A549 (cell line): ENCODE data around the gene C14orf119. TPM values are rescaled to one million over a fixed set of nuclear protein-coding genes. Genes with fewer than 3 reads are reported as not detected.
A peak's percentile ranks its signal among the peaks of the same experiment; 100 is the strongest.

Experiments used
- ATAC-seq, 2 experiments: fragments of 200-7000 bp in 1 of 2; fragments of >200 bp in 1 of 2; cut with Nextera tagmentation in 1 of 2; cut with Tn5 transposase in 1 of 2; 3 replicates each; pipeline versions ENCODE4 v1.8.0 to v1.9.1; 2018 to 2020; ENCODE audit warnings: mild to moderate bottlenecking in 1 of 2, moderate library complexity in 1 of 2
- CTCF ChIA-PET: fragments of 300-600 bp; sonication (Branson Sonifier 250); formaldehyde crosslinking; extraction: SDS; loops from one replicate; lab custom pipeline; 2021; ENCODE audit warnings: antibody characterized with exemption, inconsistent platforms; lab: Yijun Ruan, JAX
- POLR2A ChIA-PET: fragments of 350-600 bp; formaldehyde crosslinking; extraction: SDS; loops from one replicate; lab custom pipeline; 2021; ENCODE audit warnings: antibody characterized with exemption, inconsistent platforms; lab: Yijun Ruan, JAX
- DNase-seq, 2 experiments: peaks; one replicate each; pipeline versions ENCODE4 v3.0.0 to v3.0.0-alpha.2; 2011 to 2016; ENCODE audit warnings: low read depth in 1 of 2, low spot score in 1 of 2
- FAIRE-seq: peaks from 2 replicates; lab custom pipeline; 2011; peaks lifted over from hg19 to GRCh38; lab: Jason Lieb, UNC
- H3K27ac ChIP-seq, 2 experiments: fragments of >200 bp; sonication (Bioruptor Twin); formaldehyde crosslinking; 3 replicates each; pipeline ENCODE4 v1.5.1; 2016 to 2017
- H3K4me1 ChIP-seq: fragments of >200 bp; sonication (Bioruptor Twin); formaldehyde crosslinking; 3 replicates; pipeline ENCODE4 v1.6.1; 2016
- H3K4me2 ChIP-seq: fragments of >200 bp; sonication (Bioruptor Twin); formaldehyde crosslinking; 3 replicates; pipeline ENCODE4 v1.6.1; 2016
- H3K4me3 ChIP-seq: fragments of >200 bp; sonication (Bioruptor Twin); formaldehyde crosslinking; 3 replicates; pipeline ENCODE4 v1.5.1; 2016
- H3K9me3 ChIP-seq: fragments of >200 bp; sonication (Bioruptor Twin); formaldehyde crosslinking; 3 replicates; pipeline ENCODE4 v1.6.1; 2016
- BHLHE40 ChIP-seq: IDR thresholded peaks from 2 replicates; pipeline ENCODE4 v1.6.1; 2012; ENCODE audit warnings: low read depth, low read length, inconsistent platforms
- CBX8 ChIP-seq: fragments of 200-600 bp; sonication (generic); IDR thresholded peaks from 2 replicates; pipeline ENCODE4 v1.6.1; 2016
- CHD4 ChIP-seq: fragments of 200-600 bp; sonication (generic); IDR thresholded peaks from 2 replicates; pipeline ENCODE4 v1.6.1; 2016; ENCODE audit warnings: antibody characterized with exemption, mild to moderate bottlenecking, borderline replicate concordance
- EHF ChIP-seq: fragments of 250-450 bp; sonication (Bioruptor Pico); IDR thresholded peaks from 2 replicates; pipeline ENCODE4 v1.5.0; 2020; ENCODE audit warnings: mild to moderate bottlenecking
- FOSL2 ChIP-seq, 2 experiments: fragments of 450-650 bp in 1 of 2; fragments of >200 bp in 1 of 2; sonication (Bioruptor Twin) in 1 of 2; formaldehyde crosslinking; IDR thresholded peaks; 2 replicates each; pipeline versions ENCODE4 v1.5.0 to v1.6.1; 2016 to 2020; ENCODE audit warnings: mild to moderate bottlenecking in 1 of 2, moderate library complexity in 1 of 2
- HOXB13 ChIP-seq: fragments of 250-450 bp; sonication (Bioruptor Pico); IDR thresholded peaks from 2 replicates; pipeline ENCODE4 v1.5.0; 2020; ENCODE audit warnings: low read depth, mild to moderate bottlenecking, moderate library complexity
- MYC ChIP-seq: IDR thresholded peaks from 2 replicates; pipeline ENCODE4 v1.6.1; 2012; ENCODE audit warnings: mild to moderate bottlenecking, inconsistent platforms, low read length, improper control_type of control experiment, borderline replicate concordance
- POLR2A ChIP-seq: IDR thresholded peaks from 2 replicates; pipeline ENCODE4 v1.6.1; 2012; ENCODE audit warnings: mild to moderate bottlenecking, low read length
- RNF2 ChIP-seq: fragments of 200-600 bp; sonication (generic); IDR thresholded peaks from 2 replicates; pipeline ENCODE4 v1.6.1; 2016; ENCODE audit warnings: low read depth, mild to moderate bottlenecking, antibody characterized with exemption, moderate library complexity, borderline replicate concordance
- TP53 ChIP-seq: fragments of 250-450 bp; sonication (Bioruptor Pico); IDR thresholded peaks from 2 replicates; pipeline ENCODE4 v1.5.0; 2021; ENCODE audit warnings: mild to moderate bottlenecking, moderate library complexity
- ZNF302 ChIP-seq: fragments of 250-450 bp; sonication (Bioruptor Pico); IDR thresholded peaks from 2 replicates; pipeline ENCODE4 v1.9.0; 2021; ENCODE audit warnings: inconsistent platforms, mild to moderate bottlenecking, moderate library complexity
- WGBS: methylation state at CpG from one replicate; pipeline ENCODE4 v1.1.6; 2017; ENCODE audit errors: missing lambda C conversion rate; 5-methylcytosine and 5-hydroxymethylcytosine counted together
- polyA plus RNA-seq, 4 experiments: library from polyadenylated mRNA; depleted of rRNA in 3 of 4; stranded (reverse); fragments of >200 nt; fragmentation: RNase III in 1 of 4; extraction: RNeasy Plus Mini Kit Qiagen cat#74134 plus additional on column Dnase treatment in 1 of 4; gene quantifications; 2 replicates in 3 of 4; 3 replicates in 1 of 4; pipeline ENCODE4 v1.2.3, GENCODE V29; 2011 to 2017
- TF ChIP-seq, protein P1 (sequence below): fragments of >200 bp; sonication (Bioruptor Twin); formaldehyde crosslinking; IDR thresholded peaks from 2 replicates; pipeline ENCODE4 v1.6.1; 2016

C14orf119 gene
- polyA plus RNA-seq, 2 of the 4 experiments (the other 2 are of a cell fraction), result 82.5 to 102 TPM

GRCh38 chr14:23147676-23148075 lies 52.4 kb downstream of the C14orf119 start:
- ChIA-PET CTCF (interaction anchor here (0.5 to 12.5 kb wide), 5 partner anchors 25 to 175 kb away, joined by 3 to 80 read pairs (median 3); partner anchors contain the start of genes CEBPE and SLC7A8), POLR2A (no interaction called here)
- TF ChIP-seq CBX8, result no peak
- no peak for TF ChIP-seq FOSL2 (IDR thresholded peaks at IDR 0.05)
- TF ChIP-seq FOSL2 (CRISPR knock-in tag; IDR thresholded peaks at IDR 0.05), result 0 out of 2 replicates have a peak, but pooled peaks have one; percentile 6
- no peak for TF ChIP-seq RNF2
- no peak for TF ChIP-seq ZNF302 (CRISPR knock-in tag)
- TF ChIP-seq, protein P1, sequence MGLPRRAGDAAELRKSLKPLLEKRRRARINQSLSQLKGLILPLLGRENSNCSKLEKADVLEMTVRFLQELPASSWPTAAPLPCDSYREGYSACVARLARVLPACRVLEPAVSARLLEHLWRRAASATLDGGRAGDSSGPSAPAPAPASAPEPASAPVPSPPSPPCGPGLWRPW, result no peak
- DNase-seq (peak in 1 of 2 experiments; percentile 48), FAIRE-seq (no peak), ATAC-seq (peak in 1 of 2 experiments; percentile 64; a peak in 3 of 6 replicates)
- peak overlapping the region in 1 of 2 experiments; percentile 32; a peak in 3 of 6 replicates for H3K27ac ChIP-seq
- H3K4me3 ChIP-seq, result no peak overlapping the region
- peak overlapping the region; percentile 25; the same call in 2 of the 3 replicates for H3K4me2 ChIP-seq
- H3K4me1 ChIP-seq, result peaks cover 28% of the 10 kb centered on the region
- WGBS, result 63% methylated on average over 1 of the region's 1 CpG
- H3K9me3 ChIP-seq, result no peaks in the 10 kb centered on the region

DNA sequence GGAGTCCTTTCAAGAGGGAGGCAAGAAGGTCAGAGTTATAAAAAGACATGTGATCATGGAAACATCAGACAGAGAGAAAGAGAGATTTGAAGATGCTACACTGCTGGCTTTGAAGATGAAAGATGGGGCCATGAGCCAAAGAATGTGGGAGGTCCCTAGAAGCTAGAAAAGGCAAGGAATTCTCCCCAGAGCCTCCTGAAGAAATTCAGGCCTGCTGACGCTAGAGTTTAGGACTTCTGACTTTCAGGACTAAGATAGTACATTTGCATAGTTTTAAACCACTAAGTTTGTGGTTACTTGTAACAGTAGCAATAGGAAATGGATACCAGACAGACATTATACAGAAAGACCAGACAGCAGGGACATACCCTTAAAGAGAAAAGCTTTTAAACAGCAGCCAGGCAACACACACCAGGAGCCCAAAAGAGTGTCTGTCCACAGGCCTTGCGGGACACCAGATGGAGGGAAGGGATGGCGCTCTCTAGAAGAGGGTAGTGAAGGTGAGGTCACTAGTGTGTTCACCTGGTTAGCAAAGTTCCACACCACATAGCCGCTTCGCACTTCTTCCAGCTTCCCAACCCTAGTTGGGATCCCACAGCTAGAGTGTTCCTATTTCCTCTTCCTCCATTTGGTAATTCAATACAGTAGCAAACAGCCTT lies 53.4 kb downstream of the C14orf119 start:
- WGBS, result 88% methylated on average over 5 of the region's 5 CpGs

DNA sequence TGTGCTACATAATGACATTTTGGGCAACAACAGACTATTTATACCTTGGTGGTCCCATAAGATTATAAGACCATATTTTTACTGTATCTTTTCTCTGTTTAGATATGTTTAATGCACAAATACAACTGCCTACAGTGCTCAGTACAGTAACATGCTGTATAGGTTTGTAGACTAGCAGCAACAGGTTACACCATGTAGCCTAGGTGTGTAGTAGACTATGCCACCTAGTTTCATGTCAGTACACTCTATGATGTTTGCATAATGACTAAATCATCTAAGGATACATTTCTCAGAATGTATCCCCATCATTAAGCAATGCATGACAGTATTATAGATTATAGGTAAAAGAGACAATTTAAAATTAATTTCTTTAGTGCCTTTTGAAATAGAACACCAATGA lies 54.4 kb downstream of the C14orf119 start:
- Histone ChIP-seq H3K4me3 (no peak overlapping the region), H3K4me1 (peaks cover 28% of the 10 kb centered on the region), H3K4me2 (no peak overlapping the region), H3K27ac (no peak overlapping the region; a peak in 1 of 6 replicates), H3K9me3 (no peaks in the 10 kb centered on the region)
- DNase-seq (no peak), FAIRE-seq (no peak), ATAC-seq (no peak)
- POLR2A ChIA-PET, result no interaction called here
- CTCF ChIA-PET, result interaction anchor here (3.3 to 11.0 kb wide), 3 partner anchors 15 to 37 kb away, joined by 13 to 75 read pairs (median 27); partner anchors contain the start of gene SLC7A8
- no peak for TF ChIP-seq POLR2A

More for the DNA sequence above, 53.4 kb downstream of the C14orf119 start:
- ATAC-seq (no peak), DNase-seq (no peak), FAIRE-seq (no peak)
- Histone ChIP-seq H3K4me2 (no peak overlapping the region), H3K9me3 (no peaks in the 10 kb centered on the region), H3K4me1 (peaks cover 28% of the 10 kb centered on the region), H3K27ac (no peak overlapping the region; a peak in 1 of 6 replicates), H3K4me3 (no peak overlapping the region)
- CTCF ChIA-PET, result interaction anchor here (1.0 to 11.0 kb wide), 4 partner anchors 14 to 38 kb away, joined by 3 to 75 read pairs (median 20); partner anchors contain the start of gene SLC7A8
- TF ChIP-seq CHD4, result no peak
- TF ChIP-seq BHLHE40, result no peak
- no peak for TF ChIP-seq EHF
- no peak for TF ChIP-seq MYC
- no peak for TF ChIP-seq TP53 (CRISPR knock-in tag)
- no peak for TF ChIP-seq HOXB13 (CRISPR knock-in tag)
- POLR2A ChIA-PET, result no interaction called here

Other genes with a start within 250 kb of the C14orf119 start
- 74.3 and 99.6 TPM in 2 replicates for gene LRP10, start 223.8 kb upstream of the C14orf119 start, polyA plus RNA-seq (2011; rRNA removed)
- gene LRP10, start 223.8 kb upstream of the C14orf119 start, polyA plus RNA-seq (2017; fragmentation: RNase III; extraction: RNeasy Plus Mini Kit Qiagen cat#74134 plus additional on column Dnase treatment), result 45.5 to 62.9 TPM (median 57.2 TPM) in 3 replicates
- 0.29 and 0.31 TPM in 2 replicates for gene REM2, start 212.3 kb upstream of the C14orf119 start, polyA plus RNA-seq (2011; rRNA removed)
- gene REM2, start 212.3 kb upstream of the C14orf119 start, polyA plus RNA-seq (2017; fragmentation: RNase III; extraction: RNeasy Plus Mini Kit Qiagen cat#74134 plus additional on column Dnase treatment), result 0.23 to 0.46 TPM (median 0.29 TPM) in 3 replicates
- gene RBM23, start 176.4 kb upstream of the C14orf119 start, polyA plus RNA-seq (2011; rRNA removed), result 68.0 and 71.7 TPM in 2 replicates
- 64.2 to 66.5 TPM (median 65.8 TPM) in 3 replicates for gene RBM23, start 176.4 kb upstream of the C14orf119 start, polyA plus RNA-seq (2017; fragmentation: RNase III; extraction: RNeasy Plus Mini Kit Qiagen cat#74134 plus additional on column Dnase treatment)
- gene PRMT5, start 166.1 kb upstream of the C14orf119 start, polyA plus RNA-seq (2011; rRNA removed), result 214 and 299 TPM in 2 replicates
- 185 to 224 TPM (median 188 TPM) in 3 replicates for gene PRMT5, start 166.1 kb upstream of the C14orf119 start, polyA plus RNA-seq (2017; fragmentation: RNase III; extraction: RNeasy Plus Mini Kit Qiagen cat#74134 plus additional on column Dnase treatment)
- gene HAUS4, start 138.4 kb upstream of the C14orf119 start, polyA plus RNA-seq (2011; rRNA removed), result 69.3 and 76.0 TPM in 2 replicates
- 35.9 to 42.6 TPM (median 37.3 TPM) in 3 replicates for gene HAUS4, start 138.4 kb upstream of the C14orf119 start, polyA plus RNA-seq (2017; fragmentation: RNase III; extraction: RNeasy Plus Mini Kit Qiagen cat#74134 plus additional on column Dnase treatment)
- 98.0 and 152 TPM in 2 replicates for gene AJUBA, start 113.0 kb upstream of the C14orf119 start, polyA plus RNA-seq (2011; rRNA removed)
- gene AJUBA, start 113.0 kb upstream of the C14orf119 start, polyA plus RNA-seq (2017; fragmentation: RNase III; extraction: RNeasy Plus Mini Kit Qiagen cat#74134 plus additional on column Dnase treatment), result 53.4 to 68.0 TPM (median 59.0 TPM) in 3 replicates
- gene C14orf93, start 85.4 kb upstream of the C14orf119 start, polyA plus RNA-seq (2011; rRNA removed), result 9.7 and 10.1 TPM in 2 replicates
- gene C14orf93, start 85.4 kb upstream of the C14orf119 start, polyA plus RNA-seq (2017; fragmentation: RNase III; extraction: RNeasy Plus Mini Kit Qiagen cat#74134 plus additional on column Dnase treatment), result 5.6 to 6.8 TPM (median 5.7 TPM) in 3 replicates
- 283 and 337 TPM in 2 replicates for gene PSMB5, start 60.6 kb upstream of the C14orf119 start, polyA plus RNA-seq (2011; rRNA removed)
- 352 to 365 TPM (median 363 TPM) in 3 replicates for gene PSMB5, start 60.6 kb upstream of the C14orf119 start, polyA plus RNA-seq (2017; fragmentation: RNase III; extraction: RNeasy Plus Mini Kit Qiagen cat#74134 plus additional on column Dnase treatment)
- gene PSMB11, start 53.3 kb upstream of the C14orf119 start, polyA plus RNA-seq (2011; rRNA removed), result not detected in 2 replicates
- gene PSMB11, start 53.3 kb upstream of the C14orf119 start, polyA plus RNA-seq (2017; fragmentation: RNase III; extraction: RNeasy Plus Mini Kit Qiagen cat#74134 plus additional on column Dnase treatment), result not detected in 3 replicates
- 4.8 and 4.9 TPM in 2 replicates for gene CDH24, start 38.0 kb upstream of the C14orf119 start, polyA plus RNA-seq (2011; rRNA removed)
- gene CDH24, start 38.0 kb upstream of the C14orf119 start, polyA plus RNA-seq (2017; fragmentation: RNase III; extraction: RNeasy Plus Mini Kit Qiagen cat#74134 plus additional on column Dnase treatment), result 5.0 to 5.3 TPM (median 5.1 TPM) in 3 replicates
- 126 and 140 TPM in 2 replicates for gene ACIN1, start 369 bp upstream of the C14orf119 start, polyA plus RNA-seq (2011; rRNA removed)
- 144 to 150 TPM (median 147 TPM) in 3 replicates for gene ACIN1, start 369 bp upstream of the C14orf119 start, polyA plus RNA-seq (2017; fragmentation: RNase III; extraction: RNeasy Plus Mini Kit Qiagen cat#74134 plus additional on column Dnase treatment)
- gene CIROP, start 9.5 kb downstream of the C14orf119 start, polyA plus RNA-seq (2011; rRNA removed), result 0.03 TPM in 1 of 2 replicates, not detected in the other
- gene CIROP, start 9.5 kb downstream of the C14orf119 start, polyA plus RNA-seq (2017; fragmentation: RNase III; extraction: RNeasy Plus Mini Kit Qiagen cat#74134 plus additional on column Dnase treatment), result not detected in 3 replicates
- gene CEBPE, start 23.8 kb downstream of the C14orf119 start, polyA plus RNA-seq (2011; rRNA removed), result not detected in 2 replicates
- gene CEBPE, start 23.8 kb downstream of the C14orf119 start, polyA plus RNA-seq (2017; fragmentation: RNase III; extraction: RNeasy Plus Mini Kit Qiagen cat#74134 plus additional on column Dnase treatment), result 0.05 TPM in 1 of 3 replicates, not detected in the others
- 0.28 and 0.45 TPM in 2 replicates for gene SLC7A8, start 88.2 kb downstream of the C14orf119 start, polyA plus RNA-seq (2011; rRNA removed)
- gene SLC7A8, start 88.2 kb downstream of the C14orf119 start, polyA plus RNA-seq (2017; fragmentation: RNase III; extraction: RNeasy Plus Mini Kit Qiagen cat#74134 plus additional on column Dnase treatment), result 0.35 to 0.49 TPM (median 0.39 TPM) in 3 replicates
- gene RNF212B, start 142.4 kb downstream of the C14orf119 start, polyA plus RNA-seq (2011; rRNA removed), result not detected in 2 replicates
- not detected in 3 replicates for gene RNF212B, start 142.4 kb downstream of the C14orf119 start, polyA plus RNA-seq (2017; fragmentation: RNase III; extraction: RNeasy Plus Mini Kit Qiagen cat#74134 plus additional on column Dnase treatment)
- 9.2 and 11.7 TPM in 2 replicates for gene HOMEZ, start 190.6 kb downstream of the C14orf119 start, polyA plus RNA-seq (2011; rRNA removed)
- gene HOMEZ, start 190.6 kb downstream of the C14orf119 start, polyA plus RNA-seq (2017; fragmentation: RNase III; extraction: RNeasy Plus Mini Kit Qiagen cat#74134 plus additional on column Dnase treatment), result 7.7 to 8.8 TPM (median 8.4 TPM) in 3 replicates
- 11.1 and 12.4 TPM in 2 replicates for gene PPP1R3E, start 207.4 kb downstream of the C14orf119 start, polyA plus RNA-seq (2011; rRNA removed)
- 5.3 to 7.5 TPM (median 6.8 TPM) in 3 replicates for gene PPP1R3E, start 207.4 kb downstream of the C14orf119 start, polyA plus RNA-seq (2017; fragmentation: RNase III; extraction: RNeasy Plus Mini Kit Qiagen cat#74134 plus additional on column Dnase treatment)
- gene BCL2L2, start 211.3 kb downstream of the C14orf119 start, polyA plus RNA-seq (2011; rRNA removed), result 17.8 and 20.8 TPM in 2 replicates
- gene BCL2L2, start 211.3 kb downstream of the C14orf119 start, polyA plus RNA-seq (2017; fragmentation: RNase III; extraction: RNeasy Plus Mini Kit Qiagen cat#74134 plus additional on column Dnase treatment), result 24.7 to 25.4 TPM (median 25.2 TPM) in 3 replicates
- 197 and 234 TPM in 2 replicates for gene PABPN1, start 226.0 kb downstream of the C14orf119 start, polyA plus RNA-seq (2011; rRNA removed)
- 148 to 158 TPM (median 157 TPM) in 3 replicates for gene PABPN1, start 226.0 kb downstream of the C14orf119 start, polyA plus RNA-seq (2017; fragmentation: RNase III; extraction: RNeasy Plus Mini Kit Qiagen cat#74134 plus additional on column Dnase treatment)